Fibroblast of skin of abdomen (primary cell): ENCODE results near the gene UPB1.
"Not testable (repeated sequence)": the region's sequence is repeated elsewhere in the genome, so short reads cannot be mapped to it uniquely, and the experiment has no call there.

Source experiments
- DNase-seq: peaks from one replicate; pipeline ENCODE4 v3.0.0-alpha.2; 2013

UPB1 gene

GRCh38 chr22:24504956-24505736 lies 10.0 kb downstream of the UPB1 start:
- no peak for DNase-seq

GRCh38 chr22:24506802-24507438 lies 11.8 kb downstream of the UPB1 start:
- no peak for DNase-seq

GRCh38 chr22:24507716-24508115 lies 12.6 kb downstream of the UPB1 start:
- DNase-seq: no peak

- peak; percentile 54 for DNase-seq
Observed at GRCh38 chr22:24510637-24511625, 15.8 kb downstream of the UPB1 start.

- DNase-seq: no peak
Observed at GRCh38 chr22:24512043-24512442, 16.9 kb downstream of the UPB1 start.

- DNase-seq: no peak
Observed at GRCh38 chr22:24513378-24514240, 18.5 kb downstream of the UPB1 start.

- DNase-seq: no peak
Observed at GRCh38 chr22:24514241-24515026, 19.3 kb downstream of the UPB1 start.

- no peak for DNase-seq
Observed at GRCh38 chr22:24515027-24515338, 19.9 kb downstream of the UPB1 start.

GRCh38 chr22:24516301-24516737 lies 21.2 kb downstream of the UPB1 start:
- peak; percentile 90 for DNase-seq

GRCh38 chr22:24517446-24517845 lies 22.3 kb downstream of the UPB1 start:
- no peak for DNase-seq

GRCh38 chr22:24518228-24518627 lies 23.1 kb downstream of the UPB1 start:
- no peak for DNase-seq

GRCh38 chr22:24518771-24519485 lies 23.8 kb downstream of the UPB1 start:
- DNase-seq: no peak

- DNase-seq: no peak
Observed at GRCh38 chr22:24519496-24519895, 24.4 kb downstream of the UPB1 start.

- DNase-seq: peak; percentile 41
Observed at GRCh38 chr22:24521791-24522245, 26.7 kb downstream of the UPB1 start.

- DNase-seq: peak; percentile 64
Observed at GRCh38 chr22:24523873-24524272, 28.7 kb downstream of the UPB1 start.

- peak; percentile 58 for DNase-seq
Observed at GRCh38 chr22:24525416-24526037, 30.4 kb downstream of the UPB1 start.

- DNase-seq: no peak
Observed at GRCh38 chr22:24526191-24526590, 31.1 kb downstream of the UPB1 start.

- DNase-seq: no peak
Observed at GRCh38 chr22:24529898-24530297, 34.8 kb downstream of the UPB1 start.

- not testable (repeated sequence) for DNase-seq
Observed at GRCh38 chr22:24530968-24531367, 35.8 kb downstream of the UPB1 start.

GRCh38 chr22:24532075-24532474 lies 36.9 kb downstream of the UPB1 start:
- no peak for DNase-seq
